SKM-1 treated with dmso at 0.1 percent for 144 hours (cell line): ENCODE data around the gene LRRC61.
"Not testable (repeated sequence)": the region's sequence is repeated elsewhere in the genome, so short reads cannot be mapped to it uniquely, and the experiment has no call there.

Experiments used
- DNase-seq: peaks from one replicate; lab custom pipeline; 2025; ENCODE audit not compliant: unreplicated experiment; lab: John Stamatoyannopoulos, UW

The LRRC61 gene, protein sequence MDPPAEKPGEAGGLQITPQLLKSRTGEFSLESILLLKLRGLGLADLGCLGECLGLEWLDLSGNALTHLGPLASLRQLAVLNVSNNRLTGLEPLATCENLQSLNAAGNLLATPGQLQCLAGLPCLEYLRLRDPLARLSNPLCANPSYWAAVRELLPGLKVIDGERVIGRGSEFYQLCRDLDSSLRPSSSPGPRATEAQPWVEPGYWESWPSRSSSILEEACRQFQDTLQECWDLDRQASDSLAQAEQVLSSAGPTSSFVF

DNA sequence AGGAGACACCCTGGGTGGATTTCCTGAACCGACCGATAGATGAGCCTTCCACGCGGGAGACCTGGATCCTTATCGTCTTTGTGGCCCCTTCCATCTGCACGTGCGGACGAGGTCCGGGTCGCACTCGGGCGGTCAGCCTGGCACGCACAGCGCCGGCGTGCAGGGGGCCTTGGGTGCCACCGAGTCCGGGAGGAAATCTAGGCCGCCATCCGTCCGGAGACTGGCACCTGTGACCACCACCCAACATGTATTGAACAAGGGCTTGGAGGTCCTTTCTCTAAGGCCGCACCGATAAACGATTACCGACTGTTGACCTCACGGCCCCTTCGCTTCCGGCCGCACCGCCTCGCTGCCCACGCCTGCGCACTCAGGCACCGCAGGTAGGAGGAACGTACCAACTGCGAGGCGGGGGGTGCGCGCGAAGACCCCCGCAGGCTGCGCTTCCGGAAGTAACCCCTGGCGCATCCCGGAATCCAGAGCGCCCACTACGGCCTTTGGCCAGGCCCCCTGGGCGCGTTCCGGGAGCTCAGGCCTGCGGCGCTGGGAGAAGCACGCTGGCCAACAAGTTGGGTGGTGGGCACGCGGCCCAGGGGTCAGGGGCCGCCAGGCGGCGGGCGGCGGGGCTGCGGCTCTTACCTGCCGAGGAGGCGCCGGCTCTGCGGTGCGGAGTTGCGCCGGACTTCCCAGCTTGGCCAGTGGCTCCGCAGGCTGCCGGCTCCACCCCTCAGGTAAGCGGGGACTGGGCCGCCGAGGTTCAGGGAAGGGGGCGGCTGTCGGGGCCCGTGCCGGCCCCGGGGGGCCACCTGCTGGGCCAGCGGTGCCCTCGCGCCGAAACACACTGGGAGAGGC, at the start of gene LRRC61, which contains the start of gene ACTR3C:
LRRC61 (plus strand) TSS at position 523 of the 849 bp plus-strand sequence. CDS start 13,507 bp downstream, outside the sequence.
ACTR3C (minus strand) TSS at position 713 of the 849 bp plus-strand sequence. CDS start 28,249 bp downstream, outside the sequence.
- DNase-seq: no peak

DNA sequence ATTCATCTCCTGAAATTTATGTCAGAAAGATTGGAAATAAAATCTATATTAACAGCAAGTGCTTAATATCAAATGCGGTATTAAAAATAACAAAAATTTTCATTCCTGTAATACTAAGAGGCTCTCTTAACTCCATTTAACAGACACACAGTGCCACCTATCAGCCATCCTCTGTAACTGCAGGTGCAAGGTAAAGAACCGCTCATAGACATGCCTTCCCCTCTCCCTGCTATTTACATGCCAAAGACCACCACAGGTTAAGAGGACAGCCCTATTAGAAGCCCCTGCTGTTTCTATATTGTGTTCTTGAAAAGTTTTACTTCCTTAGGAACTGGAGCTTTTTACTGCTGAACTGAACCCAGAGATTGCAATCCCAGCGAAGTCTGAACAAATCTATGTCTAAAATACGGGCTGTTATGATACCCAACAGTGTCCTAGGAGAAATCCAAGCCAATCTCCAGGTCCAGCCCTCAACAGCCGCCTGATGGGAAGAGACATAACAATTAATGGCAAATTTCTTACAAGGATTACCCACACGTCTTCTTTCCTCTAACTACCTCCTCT, 46.9 kb upstream of the LRRC61 start:
- DNase-seq: not testable (repeated sequence)

DNA sequence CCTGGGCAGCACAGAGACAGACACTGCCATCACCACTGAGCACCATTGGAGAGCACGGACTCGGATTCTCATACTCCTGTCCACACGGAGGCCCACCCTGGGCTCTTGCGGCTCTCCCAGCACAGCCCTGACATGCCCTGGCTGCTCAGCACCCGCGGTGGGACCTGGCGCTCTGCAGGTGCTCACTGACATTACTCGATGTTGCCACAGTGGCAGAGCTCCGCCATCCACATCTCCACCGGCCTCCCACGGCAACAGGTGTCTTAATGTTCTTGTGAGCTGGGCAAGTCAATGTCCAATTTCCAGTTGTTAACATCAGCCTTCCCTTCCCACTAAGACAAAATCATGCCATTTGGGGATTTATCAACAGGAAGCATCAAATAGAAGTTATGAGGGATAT, 44.8 kb upstream of the LRRC61 start:
- DNase-seq: not testable (repeated sequence)

DNA sequence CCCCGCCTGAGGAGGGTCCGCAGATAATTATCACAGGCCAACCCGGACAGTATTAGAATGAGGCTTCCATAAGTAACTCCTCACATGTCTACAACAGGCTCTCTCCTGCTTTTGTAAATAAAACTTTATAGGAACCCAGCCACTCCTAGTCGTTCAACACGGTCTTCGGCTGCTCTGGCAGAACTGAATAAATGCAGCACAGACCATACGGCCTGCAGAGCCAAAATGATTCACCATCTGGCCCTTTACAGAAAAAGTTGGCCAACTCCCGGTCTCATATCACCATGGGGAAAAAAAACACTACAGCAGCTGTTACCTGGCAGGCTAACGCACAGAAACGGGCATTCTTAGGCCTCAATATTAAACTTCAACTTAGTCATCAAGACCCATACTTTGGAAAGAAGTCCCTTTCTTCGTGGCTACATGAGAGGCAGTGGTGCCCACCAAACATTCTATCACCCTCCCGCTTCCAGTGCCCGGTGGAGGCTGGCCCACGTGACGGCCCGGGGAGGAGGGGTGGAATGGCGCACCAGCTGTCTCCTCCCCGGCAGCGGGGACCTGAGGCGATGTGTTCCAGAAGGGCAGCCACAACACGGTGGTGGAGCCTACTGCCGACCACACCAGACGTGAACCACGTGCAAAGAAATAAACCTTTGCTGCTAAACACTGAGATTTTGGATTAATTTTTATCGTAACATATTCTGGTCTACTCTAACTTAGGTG, 41.3 kb upstream of the LRRC61 start:
- not testable (repeated sequence) for DNase-seq

DNA sequence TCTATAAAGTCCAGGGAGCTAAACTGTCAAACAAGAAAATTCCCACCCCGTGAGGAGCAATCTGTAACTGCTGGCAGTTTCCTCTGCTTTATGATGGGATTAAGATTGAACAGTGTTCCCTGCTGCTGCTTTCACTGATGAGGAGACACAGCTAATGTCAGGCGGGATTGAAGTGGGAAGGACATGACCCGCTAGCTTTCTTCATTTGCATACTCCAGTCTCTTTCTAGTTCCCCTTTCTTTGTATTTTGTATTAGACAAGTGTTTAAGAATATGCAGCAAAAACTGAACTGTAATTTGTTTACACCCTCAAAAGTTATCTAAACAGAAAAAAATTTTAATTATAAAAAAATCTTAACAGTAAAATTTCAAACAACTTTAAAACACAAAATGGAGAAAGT, 40.0 kb upstream of the LRRC61 start:
- not testable (repeated sequence) for DNase-seq

DNA sequence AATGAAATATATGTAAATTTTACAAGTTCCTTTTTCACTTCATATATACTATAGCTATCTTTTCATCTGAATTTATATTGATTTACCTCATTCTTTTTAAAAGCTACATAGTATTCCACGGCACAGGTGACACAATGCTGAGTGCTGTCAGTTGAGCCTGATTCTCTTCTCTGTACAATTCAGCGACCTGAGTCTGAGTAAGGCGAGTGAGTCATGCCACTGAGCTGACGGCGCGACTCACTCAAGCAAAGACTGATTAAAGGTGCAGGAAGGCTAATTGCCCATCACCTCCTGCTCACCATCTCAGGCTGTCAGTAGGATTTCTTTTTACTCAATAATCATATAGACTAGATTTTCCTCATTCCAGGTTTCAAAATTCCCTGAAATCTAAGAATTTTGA, 39.5 kb upstream of the LRRC61 start:
- not testable (repeated sequence) for DNase-seq

DNA sequence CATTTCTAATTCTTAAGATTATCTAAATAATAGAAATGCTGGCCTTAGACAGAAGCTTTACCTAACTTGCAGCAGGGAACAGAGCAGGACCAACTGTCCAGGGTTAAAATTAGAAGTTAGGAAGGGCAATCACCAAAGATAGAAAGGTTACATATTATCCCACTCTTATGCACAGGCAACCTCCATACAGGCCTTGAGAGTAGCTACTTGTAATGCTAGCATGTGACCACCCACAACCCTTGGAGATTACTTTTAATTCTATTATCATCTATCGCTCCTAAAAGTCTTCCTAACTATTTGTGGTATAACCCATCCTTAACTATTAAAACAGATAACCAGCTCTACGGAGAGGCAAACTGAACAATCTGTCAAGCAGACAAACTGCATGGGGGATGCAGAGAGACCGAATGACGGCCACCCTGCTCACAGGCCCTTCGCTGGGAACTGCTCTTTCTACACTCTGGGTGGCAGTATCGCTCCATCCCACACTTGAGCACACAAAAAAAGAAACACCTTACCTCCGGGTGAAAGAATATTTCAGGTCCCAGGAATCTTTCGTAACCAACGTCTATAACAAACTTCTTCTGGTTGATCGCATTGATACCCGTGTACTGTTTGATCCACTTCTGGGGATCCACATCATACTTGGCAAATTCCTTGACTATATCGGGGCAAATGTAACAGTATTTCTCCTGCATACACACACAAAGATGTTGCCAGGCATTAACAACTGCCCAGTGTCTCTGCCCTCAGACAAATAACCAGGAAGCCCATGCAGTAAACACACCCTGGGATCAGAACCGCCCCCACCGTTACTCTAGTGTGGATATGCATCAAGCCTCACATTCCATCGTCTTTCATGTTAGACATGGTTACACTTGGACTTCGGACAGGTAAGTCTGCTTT, 37.1 kb upstream of the LRRC61 start:
- not testable (repeated sequence) for DNase-seq

DNA sequence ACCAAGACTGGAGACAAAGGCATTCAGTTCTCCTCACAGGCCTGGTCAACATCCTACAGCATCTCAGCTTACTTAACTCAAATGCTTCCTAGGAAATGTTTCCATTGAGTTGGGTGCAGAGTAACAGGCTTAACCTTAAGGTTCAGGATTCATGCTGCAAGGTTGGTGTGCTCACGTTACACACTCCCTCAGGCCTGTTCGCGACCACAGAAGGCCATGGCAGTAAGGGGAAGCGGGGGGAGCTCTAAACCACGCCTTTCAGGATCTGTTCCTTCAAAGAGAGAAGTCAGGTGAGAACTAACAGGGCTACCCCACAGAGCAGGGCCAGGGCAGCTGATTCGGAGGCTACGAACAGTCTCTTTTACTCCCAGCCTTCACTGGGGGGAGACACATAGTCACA, 35.3 kb upstream of the LRRC61 start:
- not testable (repeated sequence) for DNase-seq

DNA sequence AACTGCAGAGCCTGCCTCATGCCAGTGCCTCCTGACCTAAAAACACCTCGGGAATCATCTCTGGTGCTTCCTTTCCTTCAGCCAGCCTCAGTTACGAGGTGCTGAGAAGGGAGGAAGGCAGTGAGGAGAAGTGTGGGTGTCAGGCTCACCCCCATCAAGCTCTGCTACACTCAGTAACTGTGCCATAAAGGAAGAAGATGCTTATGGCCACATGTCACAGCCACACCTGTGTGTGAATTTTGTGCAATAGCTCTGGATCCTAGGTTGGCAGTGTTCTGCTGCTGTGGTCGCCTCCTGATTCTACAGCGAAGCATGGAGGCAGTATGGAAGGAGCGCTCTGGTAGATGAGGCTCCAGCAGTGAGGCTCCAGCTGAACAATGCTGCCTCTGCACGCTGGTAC, 34.3 kb upstream of the LRRC61 start:
- not testable (repeated sequence) for DNase-seq

DNA sequence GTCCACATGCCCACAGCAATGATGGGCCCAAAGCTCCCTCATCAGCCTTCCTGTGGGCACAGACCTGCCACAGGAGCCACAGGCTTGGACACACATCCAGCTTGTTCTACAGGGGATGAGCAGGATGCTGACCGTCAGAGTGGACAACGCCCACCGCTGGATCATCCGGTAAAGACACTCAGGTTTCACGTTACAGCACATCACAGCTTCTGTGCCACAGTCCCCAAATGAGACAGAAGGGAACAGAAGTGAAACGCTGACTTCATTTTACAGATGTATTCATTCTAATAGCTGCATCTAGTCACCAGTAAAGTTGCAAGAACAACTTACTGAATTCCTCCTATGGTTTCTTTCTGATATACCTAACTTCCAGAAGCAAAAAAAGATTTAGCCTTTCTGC, 32.8 kb upstream of the LRRC61 start:
- not testable (repeated sequence) for DNase-seq

DNA sequence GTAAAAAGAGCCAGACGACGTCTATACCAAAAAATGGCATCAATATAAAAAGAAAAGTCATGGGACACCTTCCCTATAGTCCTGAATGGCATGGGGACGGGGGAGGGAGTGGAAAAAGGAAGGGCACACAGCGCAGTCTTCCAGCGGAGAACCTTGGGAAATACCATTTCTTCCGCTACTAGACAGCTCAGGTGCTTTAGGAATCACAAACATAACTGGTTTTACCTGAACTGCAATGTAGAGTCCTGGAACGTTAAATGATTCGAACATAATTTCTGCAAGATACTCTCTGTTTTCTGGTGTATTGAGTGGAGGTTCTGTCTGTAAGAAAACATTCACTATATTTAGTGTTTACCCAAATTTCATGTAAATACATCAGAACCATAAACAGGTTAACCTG, 28.1 kb upstream of the LRRC61 start:
- DNase-seq: not testable (repeated sequence)

DNA sequence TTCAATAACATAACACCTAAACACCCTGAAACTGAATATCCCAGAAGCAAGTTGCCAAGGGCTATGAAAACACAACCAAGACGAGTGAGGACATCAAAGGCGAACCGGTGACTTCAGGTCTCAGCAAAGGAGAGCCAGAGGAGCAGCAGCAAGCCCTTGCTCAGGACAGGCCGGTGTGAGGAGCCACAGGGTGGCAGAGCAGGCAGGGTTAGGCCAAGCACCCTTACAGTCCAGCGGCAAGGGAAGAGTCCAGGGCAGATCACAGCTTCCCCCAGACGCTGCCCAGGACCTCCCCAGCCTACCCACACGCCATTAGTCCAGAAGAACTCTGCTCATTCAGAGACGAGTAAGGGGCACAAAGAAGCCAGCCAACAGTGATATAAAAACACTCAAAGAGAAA, 27.5 kb upstream of the LRRC61 start:
- DNase-seq: not testable (repeated sequence)

DNA sequence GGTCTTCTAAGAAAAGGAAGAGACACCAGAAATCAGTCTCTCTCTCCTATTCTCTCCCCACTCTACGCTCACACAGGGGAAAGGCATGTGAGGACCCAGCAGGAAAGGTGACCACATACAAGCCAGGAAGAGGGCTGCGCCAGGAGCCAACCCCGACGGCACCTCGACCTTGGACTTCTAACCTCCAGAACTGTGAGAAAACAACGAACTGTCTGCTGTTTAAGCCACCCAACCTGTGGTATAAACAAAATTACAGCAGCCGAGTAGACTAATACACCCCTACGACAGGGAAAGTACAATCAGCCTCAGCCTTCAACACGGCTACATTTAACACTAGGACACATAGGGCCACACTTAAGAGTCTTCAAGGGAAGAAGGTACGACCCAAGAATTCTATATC, 26.4 kb upstream of the LRRC61 start:
- DNase-seq: not testable (repeated sequence)

DNA sequence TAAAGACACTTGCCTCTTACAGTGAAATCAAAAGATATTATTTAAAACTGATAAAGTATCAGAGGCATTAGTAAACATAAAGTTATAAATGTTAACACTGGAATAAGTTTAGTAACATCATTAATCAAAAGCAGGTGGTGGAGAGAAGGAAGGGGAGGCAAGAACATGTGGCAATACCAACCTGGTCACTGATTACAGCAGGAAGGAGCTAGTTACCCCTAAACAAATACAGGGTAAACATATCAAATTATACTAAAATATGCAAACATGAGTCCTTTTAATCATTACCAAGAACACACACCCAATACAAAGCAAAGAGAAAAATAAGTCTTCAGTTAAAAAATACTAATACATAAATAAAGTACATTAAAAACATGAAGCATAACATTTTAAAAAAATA, 25.2 kb upstream of the LRRC61 start:
- DNase-seq: not testable (repeated sequence)

DNA sequence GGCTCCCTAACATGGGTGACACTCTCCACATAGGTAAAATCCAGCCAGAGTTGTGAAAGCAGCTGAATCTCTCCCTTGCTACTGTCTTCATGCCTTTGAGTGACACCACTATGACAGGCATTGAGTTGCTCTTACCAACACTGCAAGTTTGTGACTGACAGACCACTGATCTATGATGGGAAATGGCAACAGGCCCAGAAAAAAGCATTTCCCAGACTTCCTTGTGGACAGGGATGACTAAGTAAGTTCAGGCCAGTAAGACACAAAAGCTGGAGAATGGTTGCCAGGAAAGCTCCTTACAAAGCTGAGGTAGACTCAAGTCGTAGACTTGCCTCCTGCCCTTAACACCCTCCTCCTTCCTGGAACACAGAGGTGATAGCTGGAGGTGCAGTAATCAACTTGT, 20.2 kb upstream of the LRRC61 start:
- DNase-seq: not testable (repeated sequence)

DNA sequence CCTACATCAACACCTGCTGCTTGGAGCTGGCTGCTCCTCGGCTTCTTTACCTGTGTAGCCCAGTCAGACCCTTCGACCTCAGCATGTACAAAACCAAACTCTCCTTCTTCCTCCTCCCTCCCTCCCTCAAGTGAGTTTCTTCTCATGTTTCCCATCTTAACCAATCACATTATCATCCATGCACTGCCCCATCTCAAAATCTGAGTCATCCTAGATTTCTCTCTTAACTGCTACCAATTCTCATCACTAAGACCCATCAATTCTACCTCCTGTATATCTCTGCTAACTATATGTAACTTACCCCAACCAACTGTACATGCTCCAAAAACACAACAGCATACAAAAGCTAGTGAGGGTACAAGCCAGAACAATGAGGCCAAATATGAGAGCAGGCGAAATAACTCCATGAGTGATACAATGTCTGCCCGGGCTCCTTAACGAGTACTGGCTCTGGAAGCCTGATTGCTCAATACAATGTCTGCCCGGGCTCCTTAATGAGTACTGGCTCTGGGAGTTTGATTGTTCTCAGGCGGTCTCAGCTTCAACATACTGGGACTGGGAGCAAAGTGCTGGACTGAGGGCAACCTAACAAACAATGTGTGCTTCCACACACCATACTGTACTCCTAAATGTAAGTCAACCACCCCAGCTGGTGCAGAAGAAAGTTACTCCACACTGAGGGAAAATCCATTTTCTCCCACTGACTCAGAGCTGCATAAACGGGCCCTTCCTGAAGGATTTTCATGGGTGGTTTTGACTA, 18.5 kb upstream of the LRRC61 start:
- DNase-seq: not testable (repeated sequence)

DNA sequence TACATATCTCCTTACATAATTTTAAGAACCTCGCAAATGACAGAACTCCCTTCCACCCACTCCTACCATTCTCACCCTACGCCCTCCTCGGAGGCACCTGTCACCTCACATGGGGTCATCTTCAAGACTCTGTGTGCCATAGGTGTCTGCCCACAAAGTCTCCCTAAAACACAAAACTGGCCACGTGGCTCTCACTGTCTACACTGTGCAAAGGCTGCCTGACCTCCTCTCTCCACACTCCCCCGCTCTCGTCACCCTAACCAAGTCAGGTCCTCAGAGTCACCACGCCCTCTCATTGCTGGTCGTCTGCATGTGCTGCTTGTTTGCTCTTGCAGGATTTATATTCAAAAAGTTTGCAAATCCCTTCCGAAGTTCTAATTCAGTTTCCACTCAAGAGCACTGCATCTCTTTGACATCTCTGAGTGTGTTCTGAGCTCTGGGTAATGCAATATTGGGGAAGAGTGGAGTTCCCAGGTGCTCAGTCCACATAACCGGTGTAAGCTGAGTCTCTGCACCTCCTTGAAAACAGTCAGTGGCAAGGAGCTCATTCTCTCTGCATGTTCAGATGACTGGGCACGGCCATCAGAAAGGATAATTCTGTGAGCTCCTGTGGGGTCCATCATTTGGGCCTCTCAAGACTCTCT, 17.8 kb upstream of the LRRC61 start:
- not testable (repeated sequence) for DNase-seq

DNA sequence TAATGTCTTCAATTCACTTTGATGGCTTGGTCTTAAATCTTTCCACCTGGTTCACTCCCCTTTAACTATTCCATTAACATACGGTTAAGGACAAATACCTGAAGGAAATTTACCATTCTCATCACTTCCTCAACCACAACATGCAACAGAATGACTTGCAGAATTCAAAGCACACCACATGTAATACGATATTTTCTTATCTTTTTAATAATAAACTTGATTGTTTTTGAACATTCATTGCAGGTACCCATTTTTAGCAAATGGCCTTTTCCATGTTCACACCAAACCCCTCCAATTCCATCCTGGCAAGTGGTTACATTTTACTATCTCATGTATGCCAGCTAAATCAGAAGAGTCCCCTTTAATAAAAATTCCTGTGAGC, 17.3 kb upstream of the LRRC61 start:
- not testable (repeated sequence) for DNase-seq

DNA sequence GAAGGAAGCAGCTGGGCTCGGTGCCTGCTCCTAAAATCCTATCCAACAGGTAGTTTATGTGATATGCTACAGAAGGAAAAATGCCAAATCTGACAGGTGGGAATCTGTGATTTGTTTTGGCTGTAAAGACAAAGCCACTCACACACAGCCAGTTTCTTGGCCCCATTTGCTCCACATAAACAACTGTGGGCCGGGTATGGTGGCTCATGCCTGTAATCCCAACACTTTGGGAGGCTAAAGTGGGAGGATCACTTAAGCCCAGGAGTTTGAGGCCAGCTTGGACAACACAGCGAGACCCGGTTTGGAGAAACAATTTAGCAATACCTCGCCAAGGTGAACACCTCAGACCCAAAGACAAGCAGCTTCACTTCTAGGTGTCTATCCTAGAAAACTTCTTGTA, 16.8 kb upstream of the LRRC61 start:
- DNase-seq: not testable (repeated sequence)
